K562 (cell line): Measurements from ENCODE around the gene ATF5. TPM values are rescaled to one million over a fixed set of nuclear protein-coding genes. Genes with fewer than 3 reads are reported as not detected.
A peak's percentile ranks its signal among the peaks of the same experiment; 100 is the strongest.

Source experiments
- ATF2 ChIP-seq: sonication (generic); formaldehyde crosslinking; IDR thresholded peaks from 2 replicates; pipeline ENCODE4 v1.8.1; 2022; ENCODE audit warnings: missing genetic modification reagents
- BDP1 ChIP-seq: IDR thresholded peaks from 3 replicates; pipeline ENCODE4 v1.6.1; 2011; ENCODE audit not compliant: insufficient read length, insufficient read depth
- CBFA2T2 ChIP-seq: fragments of 450-650 bp; conservative IDR thresholded peaks from 2 replicates; pipeline ENCODE4 v1.6.1; 2017; ENCODE audit warnings: mild to moderate bottlenecking
- CBX3 ChIP-seq, 2 experiments: IDR thresholded peaks; 1 replicate in 1 of 2; 2 replicates in 1 of 2; pipeline ENCODE4 v1.6.1; 2012; ENCODE audit warnings: inconsistent platforms in 2 of 2, low read length in 2 of 2, borderline replicate concordance in 1 of 2, control low read depth in 1 of 2
- CTCFL ChIP-seq: IDR thresholded peaks from 2 replicates; pipeline ENCODE4 v1.6.1; 2011; ENCODE audit warnings: borderline replicate concordance, low read depth, mild to moderate bottlenecking, moderate library complexity, low read length; ENCODE audit not compliant: insufficient read depth, poor library complexity, severe bottlenecking
- FOXO4 ChIP-seq: fragments of 450-650 bp; formaldehyde crosslinking; IDR thresholded peaks from 2 replicates; pipeline ENCODE4 v1.4.0; 2020; ENCODE audit warnings: mild to moderate bottlenecking, moderate library complexity
- L3MBTL2 ChIP-seq: fragments of 450-650 bp; IDR thresholded peaks from 2 replicates; pipeline ENCODE4 v1.6.1; 2016; ENCODE audit warnings: mild to moderate bottlenecking, moderate library complexity
- POLR3G ChIP-seq: IDR thresholded peaks from 2 replicates; pipeline ENCODE4 v1.6.1; 2011; ENCODE audit not compliant: insufficient read length, insufficient replicate concordance; ENCODE audit errors: extremely low read depth
- SAP30 ChIP-seq: fragments of 200-600 bp; sonication (generic); IDR thresholded peaks from 2 replicates; pipeline ENCODE4 v1.6.1; 2012; ENCODE audit warnings: borderline replicate concordance, low read depth, mild to moderate bottlenecking, moderate library complexity, low read length, control low read depth, inconsistent platforms; ENCODE audit not compliant: insufficient read depth, poor library complexity, severe bottlenecking
- SRSF3 ChIP-seq: fragments of 200-400 bp; formaldehyde crosslinking; IDR thresholded peaks from 2 replicates; pipeline ENCODE4 v1.6.1; 2016; ENCODE audit warnings: mild to moderate bottlenecking, low read length, moderate library complexity; ENCODE audit not compliant: insufficient read depth
- TBP ChIP-seq: optimal IDR thresholded peaks from 2 replicates; pipeline ENCODE3; 2011; ENCODE audit warnings: low read depth, low read length, improper control_type of control experiment
- TCF15 ChIP-seq: fragments of 250-450 bp; sonication (Bioruptor Pico); IDR thresholded peaks from 2 replicates; pipeline ENCODE4 v1.8.0; 2022; ENCODE audit warnings: moderate library complexity, mild to moderate bottlenecking, inconsistent platforms
- ZBTB26 ChIP-seq: fragments of 450-650 bp; formaldehyde crosslinking; IDR thresholded peaks from 2 replicates; pipeline ENCODE4 v1.4.0; 2022; ENCODE audit warnings: missing genetic modification characterization
- ZKSCAN8 ChIP-seq: fragments of 200-800 bp; sonication (Bioruptor generic); IDR thresholded peaks from 2 replicates; pipeline ENCODE4 v1.6.1; 2016; ENCODE audit warnings: missing genetic modification characterization, missing compliant biosample characterization
- ZNF589 ChIP-seq: fragments of 200-800 bp; sonication (Bioruptor generic); IDR thresholded peaks from 2 replicates; pipeline ENCODE4 v1.6.1; 2016; ENCODE audit warnings: low read depth, missing genetic modification characterization, missing compliant biosample characterization
- polyA plus RNA-seq, 8 experiments: library from polyadenylated mRNA; depleted of rRNA in 4 of 8; stranded (reverse) in 5 of 8; unstranded in 3 of 8; fragments of >200 nt; fragmentation: Nextera tagmentation in 2 of 8; fragmentation: Illumina TruSeq in 1 of 8; extraction: Ambion mirVana in 2 of 8; extraction: Trizol in 1 of 8; gene quantifications; 2 replicates each; pipeline versions ENCODE4 v1.2.1 to v1.2.3, GENCODE V29; 2011 to 2014; ENCODE audit warnings: inconsistent platforms in 1 of 8, missing spikeins in 1 of 8
- total RNA-seq, 7 experiments: library from RNA; depleted of rRNA in 6 of 7; stranded (reverse); fragments of >200 nt in 6 of 7; fragmentation: Illumina TruSeq in 2 of 7; extraction: Trizol in 2 of 7; gene quantifications; 2 replicates each; pipeline versions ENCODE4 v1.2.1 to v1.2.3, GENCODE V29; 2011 to 2021; ENCODE audit warnings: low replicate concordance in 1 of 7

The ATF5 gene
- total and polyA plus RNA-seq, 9 of the 15 experiments (the other 6 are each of a cell fraction or from before 2014, with no cell fraction given): 3.0 to 57.6 (median 11.1) TPM

GRCh38 chr19:49889687-49890348 lies 39.2 kb upstream of the ATF5 start (continued):
- TF ChIP-seq ZNF589 (CRISPR knock-in tag): peak; percentile 93
- no peak for TF ChIP-seq POLR3G
- no peak for TF ChIP-seq ZKSCAN8
- peak; percentile 84 for TF ChIP-seq ATF2 (CRISPR knock-in tag)
- TF ChIP-seq CBX3 (IDR thresholded peaks at IDR 0.05; ENCODE audit: borderline replicate concordance in 1 of 2, low read length in 2 of 2): peak in 1 of 2 experiments; percentile 98; a peak in 2 of 3 replicates
- peak; percentile 26; the same call in 1 of the 2 replicates for TF ChIP-seq ZBTB26 (CRISPR knock-in tag)
- no peak for TF ChIP-seq BDP1
- no peak for TF ChIP-seq CBFA2T2
- TF ChIP-seq FOXO4: no peak
- no peak for TF ChIP-seq SRSF3
- TF ChIP-seq L3MBTL2: peak; percentile 100
- TF ChIP-seq TCF15 (CRISPR knock-in tag): no peak
- peak; percentile 68 for TF ChIP-seq TBP
- peak; percentile 96 for TF ChIP-seq SAP30
- TF ChIP-seq CTCFL: peak; percentile 89
